GM18505 (cell line): ENCODE results near the gene LGALS9.

ENCODE experiments used
- ATAC-seq: cut with Tn5 transposase; IDR thresholded peaks from one replicate; pipeline ENCODE4 v1.9.1; 2021; ENCODE audit not compliant: unreplicated experiment
- POLR2A ChIP-seq: IDR thresholded peaks from 4 replicates; pipeline ENCODE4 v1.6.1; 2011; ENCODE audit warnings: borderline replicate concordance; ENCODE audit not compliant: insufficient read depth, insufficient read length; ENCODE audit errors: extremely low read depth

Gene LGALS9

DNA sequence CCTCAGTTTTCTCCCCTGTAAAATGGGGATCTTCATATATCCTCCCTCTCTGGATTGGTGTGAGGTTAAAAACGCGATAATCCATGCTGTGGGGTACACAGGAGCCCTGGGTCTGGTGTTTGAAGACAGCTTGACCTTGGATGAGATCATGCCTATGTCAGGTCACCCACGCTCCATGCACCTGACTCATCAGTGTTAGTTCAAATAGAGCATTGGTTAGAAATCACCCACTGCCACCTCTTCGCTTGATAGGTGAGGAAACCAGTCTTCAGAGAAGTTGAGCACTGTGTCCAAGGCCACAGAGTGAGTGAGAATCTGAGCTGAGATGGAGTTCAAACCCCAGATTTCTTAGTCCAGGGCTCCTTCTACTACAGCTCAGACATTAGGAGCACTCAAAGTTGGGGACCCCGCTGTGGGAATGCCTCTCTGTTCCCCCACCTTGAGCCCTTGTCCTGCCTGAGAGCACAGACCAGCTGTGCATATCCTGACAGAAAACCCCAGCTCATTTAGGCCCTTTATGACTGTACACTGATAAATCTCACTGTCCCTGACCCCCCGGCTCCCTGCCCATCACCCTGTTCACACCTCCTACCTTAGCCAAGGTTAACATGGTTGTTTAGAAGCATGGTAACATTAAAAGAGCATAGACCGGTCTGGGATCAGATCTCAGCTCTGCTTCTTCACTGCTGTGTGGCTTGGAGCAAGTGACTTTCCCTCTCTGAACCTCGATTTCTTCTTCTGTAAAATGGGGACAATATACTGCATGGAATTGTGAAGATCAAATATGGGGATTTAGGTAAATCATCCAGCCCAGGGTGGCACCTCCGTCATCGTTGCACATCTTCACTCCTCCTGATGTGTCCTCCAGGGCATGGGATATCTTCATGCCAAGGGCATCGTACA is 22.4 kb upstream of the LGALS9 start:
- no peak for TF ChIP-seq POLR2A
- no peak for ATAC-seq

DNA sequence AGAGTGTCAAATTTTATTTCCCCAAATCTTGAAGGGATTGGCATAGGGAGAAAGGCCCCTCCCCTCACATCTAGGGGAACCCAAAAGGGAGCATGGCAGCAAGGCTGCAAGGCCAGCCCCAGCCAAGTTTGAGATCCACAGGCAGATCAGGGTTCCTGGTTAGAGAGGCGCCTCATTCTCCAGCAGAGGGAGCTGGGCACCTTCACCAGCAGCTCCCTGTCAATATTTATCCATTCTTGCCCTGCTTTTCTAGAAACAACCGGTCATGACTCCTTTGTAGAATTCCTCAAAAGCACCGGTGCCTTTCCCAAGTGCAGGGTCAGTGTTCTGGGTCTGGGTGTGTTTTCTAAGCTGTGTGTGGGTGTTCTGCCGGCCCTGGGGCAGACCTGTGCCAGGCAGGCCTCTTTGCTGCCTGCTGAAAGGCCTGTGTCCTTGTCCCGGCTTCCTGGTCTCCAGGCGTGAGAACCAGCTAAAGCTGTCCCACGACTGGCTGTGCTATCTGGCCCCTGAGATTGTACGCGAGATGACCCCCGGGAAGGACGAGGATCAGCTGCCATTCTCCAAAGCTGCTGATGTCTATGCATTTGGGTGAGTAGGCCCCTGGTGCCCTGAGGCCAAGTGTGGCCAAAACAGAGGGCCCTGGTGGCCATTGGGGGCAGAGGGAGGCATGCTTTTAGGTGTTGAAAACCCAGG is 21.2 kb upstream of the LGALS9 start:
- no peak for ATAC-seq
- TF ChIP-seq POLR2A, result no peak

- TF ChIP-seq POLR2A, result no peak
- no peak for ATAC-seq
These were observed 20.7 kb upstream of the LGALS9 start for GRCh38 chr17:27610304-27610677.

DNA sequence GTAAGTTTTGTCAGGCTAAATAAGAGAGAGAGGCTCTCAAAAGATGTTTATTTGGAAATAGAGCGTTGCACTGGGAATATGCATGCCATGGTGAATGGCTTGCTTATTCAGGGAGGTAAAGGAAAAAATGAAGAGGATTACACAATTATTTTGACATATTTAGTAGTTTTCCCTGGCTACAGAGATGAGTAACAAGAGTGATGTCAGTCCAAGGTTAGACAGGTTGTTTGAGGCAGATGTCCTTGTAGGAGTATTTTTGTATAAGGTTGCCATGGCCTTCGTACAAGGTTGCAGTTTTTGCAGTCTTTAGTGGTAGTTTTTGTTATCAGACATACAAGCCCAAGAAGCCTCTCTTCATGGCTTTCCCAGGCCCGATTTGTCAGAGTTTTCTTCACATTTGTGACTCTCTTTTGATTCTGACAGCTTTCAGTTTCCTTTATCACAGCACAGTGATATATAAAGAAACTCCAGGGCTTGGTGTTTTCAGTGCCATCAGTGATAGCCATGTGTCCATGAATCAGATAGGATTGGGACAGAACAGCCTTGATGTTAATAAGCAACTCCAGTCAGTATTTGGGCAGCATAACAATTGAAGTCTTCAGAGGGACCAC is 18.7 kb upstream of the LGALS9 start:
- ATAC-seq, result no peak
- TF ChIP-seq POLR2A, result no peak

GRCh38 chr17:27613433-27613832 is 17.6 kb upstream of the LGALS9 start:
- ATAC-seq, result no peak
- no peak for TF ChIP-seq POLR2A

GRCh38 chr17:27615121-27615520 is 15.9 kb upstream of the LGALS9 start:
- no peak for ATAC-seq
- no peak for TF ChIP-seq POLR2A

GRCh38 chr17:27616414-27616813 is 14.6 kb upstream of the LGALS9 start:
- TF ChIP-seq POLR2A, result no peak
- no peak for ATAC-seq

GRCh38 chr17:27618417-27618816 is 12.6 kb upstream of the LGALS9 start:
- ATAC-seq, result no peak
- no peak for TF ChIP-seq POLR2A

DNA sequence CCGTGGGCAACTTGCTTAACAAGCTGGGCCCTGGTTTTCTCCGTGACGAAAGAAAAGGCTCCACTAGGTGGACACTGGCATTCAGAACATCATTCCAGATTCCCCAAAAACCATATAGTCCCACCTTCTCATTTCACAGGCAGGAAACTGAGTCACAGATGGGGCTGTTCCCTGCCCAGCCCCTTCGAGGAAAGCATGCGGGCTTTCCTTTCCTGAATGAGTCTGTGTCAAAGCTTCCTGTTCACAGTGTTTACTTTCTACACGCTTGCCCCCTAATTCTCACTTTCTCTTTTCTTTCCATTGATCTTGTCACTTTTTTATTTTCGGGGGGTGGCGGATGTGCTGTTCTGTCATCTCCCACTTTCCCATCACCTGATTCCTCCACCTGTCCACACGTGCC is 10.3 kb upstream of the LGALS9 start:
- no peak for TF ChIP-seq POLR2A
- ATAC-seq, result no peak

DNA sequence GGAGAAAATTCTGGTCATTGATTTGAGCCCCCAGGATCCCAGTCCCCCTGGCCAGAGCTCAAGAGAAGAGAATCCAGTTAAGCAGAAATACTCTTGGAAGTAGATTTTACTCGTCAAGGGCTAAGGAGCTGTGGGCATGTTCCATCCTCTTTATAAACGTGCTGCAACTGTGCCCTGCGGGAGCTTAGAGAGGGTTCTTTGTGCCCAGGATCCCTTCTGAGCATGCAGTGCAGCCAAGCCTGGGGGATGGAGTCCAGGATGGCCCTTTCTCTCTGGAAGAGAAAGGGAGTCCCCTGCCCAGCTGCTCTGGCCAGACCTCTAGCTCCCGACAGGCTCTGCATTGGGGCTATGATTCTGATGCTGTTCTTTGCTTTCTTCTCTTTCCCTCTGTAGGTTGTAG is 9.5 kb upstream of the LGALS9 start:
- no peak for ATAC-seq
- TF ChIP-seq POLR2A, result no peak

- ATAC-seq, result no peak
These were observed 8.9 kb upstream of the LGALS9 start for GRCh38 chr17:27621942-27622559.

GRCh38 chr17:27622986-27623385 is 8.0 kb upstream of the LGALS9 start:
- ATAC-seq, result no peak
- TF ChIP-seq POLR2A, result no peak

More at GRCh38 chr17:27621942-27622559, 8.9 kb upstream of the LGALS9 start:
- TF ChIP-seq POLR2A, result no peak

GRCh38 chr17:27623614-27624013 is 7.4 kb upstream of the LGALS9 start:
- TF ChIP-seq POLR2A, result no peak
- no peak for ATAC-seq

DNA sequence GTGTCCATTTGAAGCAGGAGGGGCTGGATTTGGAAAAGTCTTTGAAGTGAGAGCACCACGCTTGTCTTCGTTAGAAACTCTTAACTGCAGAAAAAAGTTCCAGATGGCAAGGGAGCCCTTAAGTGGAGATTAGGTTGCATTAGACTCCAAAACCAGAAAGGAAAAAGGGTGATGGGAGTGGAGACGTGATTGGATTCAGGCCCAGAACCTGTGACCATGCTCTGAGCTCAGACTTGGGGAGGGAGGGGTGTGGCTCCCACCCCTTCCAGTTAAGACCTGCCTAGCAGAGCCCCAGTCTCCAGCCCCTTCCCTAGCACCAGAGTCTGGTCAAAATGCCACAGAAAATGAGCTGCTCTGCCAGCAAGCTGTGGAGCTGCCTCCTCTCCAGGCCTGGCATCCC is 6.4 kb upstream of the LGALS9 start:
- ATAC-seq, result no peak
- TF ChIP-seq POLR2A, result no peak

GRCh38 chr17:27625856-27626255 is 5.1 kb upstream of the LGALS9 start:
- no peak for TF ChIP-seq POLR2A
- no peak for ATAC-seq
